Heart left ventricle (tissue), 13 donors: ENCODE measurements around the gene RARRES2.

Experiments used
- POLR2A ChIP-seq, 2 donors: fragments of 450-650 bp; IDR thresholded peaks; one replicate each; pipeline ENCODE4 v1.6.1; 2017; ENCODE audit warnings: antibody characterized with exemption in 2 of 2, mild to moderate bottlenecking in 2 of 2, moderate library complexity in 2 of 2
- TF ChIP-seq, protein P1 (sequence below), 12 donors: fragments of 200-600 bp; sonication (generic) in 4 of 12; IDR thresholded peaks; one replicate each; pipeline versions ENCODE4 v1.5.0 to v1.8.0; 2018 to 2022; ENCODE audit warnings: antibody characterized with exemption in 12 of 12, mild to moderate bottlenecking in 5 of 12
- donor health status: ischemic (EF 13 %, LVEDD 7.1; RV severe dilation, severe dysfunction).
- donor health status: DM: no; HTN: yes; CAD: no.
- donor health status: DM: no; HTN: no; CAD: no.
- donor health status: ischemic (EF 25% LVEDD 6.9; RV normal size, moderate dysfunction).
- donor health status: ischemic (EF 25% LVEDD 5.7; RV mildly dilated, moderate dysfunction).
- donor health status: ischemic (EF 35%, LVEDD 5.7; RV mildly dilated, moderate dysfunction).
- donor health status: nonischemic (EF 11% LVEDD 7.7; RV severe dilation, severe dysfunction).
- donor health status: DM: yes; HTN: yes; CAD: no.
- donor health status: PGD.
- donor health status: ischemic (EF 29% LVEDD 5.4; RV normal size, mild dysfunction).
- donor health status: nonischemic (EF 23%, LVEDD 6.1; RV moderate dilation, normal function).

DNA sequence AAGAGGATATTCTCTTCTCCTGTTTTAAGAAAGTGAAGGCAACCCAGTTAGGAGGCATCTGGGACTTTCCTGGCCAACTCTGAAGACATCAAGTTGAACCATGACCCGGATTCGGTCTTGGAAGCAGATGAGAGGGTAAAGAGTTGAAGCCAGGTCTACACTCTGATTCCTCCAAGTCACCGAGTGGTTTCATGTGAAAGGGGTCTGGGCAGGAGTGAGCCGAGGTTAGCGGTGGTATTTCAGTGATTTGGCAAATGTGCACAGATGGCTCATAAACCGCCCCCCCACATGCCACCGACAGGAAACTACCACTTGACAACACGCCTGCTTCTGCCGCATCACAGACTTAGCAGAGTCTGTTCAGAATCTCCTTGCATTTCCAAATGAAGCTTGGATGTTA is 15.8 kb upstream of the RARRES2 start:
- TF ChIP-seq, protein P1, sequence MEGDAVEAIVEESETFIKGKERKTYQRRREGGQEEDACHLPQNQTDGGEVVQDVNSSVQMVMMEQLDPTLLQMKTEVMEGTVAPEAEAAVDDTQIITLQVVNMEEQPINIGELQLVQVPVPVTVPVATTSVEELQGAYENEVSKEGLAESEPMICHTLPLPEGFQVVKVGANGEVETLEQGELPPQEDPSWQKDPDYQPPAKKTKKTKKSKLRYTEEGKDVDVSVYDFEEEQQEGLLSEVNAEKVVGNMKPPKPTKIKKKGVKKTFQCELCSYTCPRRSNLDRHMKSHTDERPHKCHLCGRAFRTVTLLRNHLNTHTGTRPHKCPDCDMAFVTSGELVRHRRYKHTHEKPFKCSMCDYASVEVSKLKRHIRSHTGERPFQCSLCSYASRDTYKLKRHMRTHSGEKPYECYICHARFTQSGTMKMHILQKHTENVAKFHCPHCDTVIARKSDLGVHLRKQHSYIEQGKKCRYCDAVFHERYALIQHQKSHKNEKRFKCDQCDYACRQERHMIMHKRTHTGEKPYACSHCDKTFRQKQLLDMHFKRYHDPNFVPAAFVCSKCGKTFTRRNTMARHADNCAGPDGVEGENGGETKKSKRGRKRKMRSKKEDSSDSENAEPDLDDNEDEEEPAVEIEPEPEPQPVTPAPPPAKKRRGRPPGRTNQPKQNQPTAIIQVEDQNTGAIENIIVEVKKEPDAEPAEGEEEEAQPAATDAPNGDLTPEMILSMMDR (IDR thresholded peaks at IDR 0.05): no peak
- TF ChIP-seq POLR2A (IDR thresholded peaks at IDR 0.05): no peak
